Measurements from ENCODE around the gene ROPN1.
"Not testable (repeated sequence)": the region's sequence is repeated elsewhere in the genome, so short reads cannot be mapped to it uniquely, and the experiment has no call there.

The ROPN1 gene

GRCh38 chr3:123986427-123986826 lies 5.5 kb downstream of the ROPN1 start:
- DNase-seq = no peak

- no peak for DNase-seq
Measured at GRCh38 chr3:123984957-123985356, 7.0 kb downstream of the ROPN1 start.

GRCh38 chr3:123984350-123984749 lies 7.6 kb downstream of the ROPN1 start:
- DNase-seq = no peak

GRCh38 chr3:123981317-123981716 lies 10.6 kb downstream of the ROPN1 start:
- DNase-seq = not testable (repeated sequence)

- no peak for DNase-seq
Measured at GRCh38 chr3:123980539-123980938, 11.4 kb downstream of the ROPN1 start.

GRCh38 chr3:123979525-123980501 lies 12.1 kb downstream of the ROPN1 start:
- peak; percentile 14 for DNase-seq

- not testable (repeated sequence) for DNase-seq
Measured at GRCh38 chr3:123976904-123977303, 15.0 kb downstream of the ROPN1 start.

GRCh38 chr3:123976181-123976898 lies 15.6 kb downstream of the ROPN1 start:
- DNase-seq = not testable (repeated sequence)

- not testable (repeated sequence) for DNase-seq
Measured at GRCh38 chr3:123975030-123975429, 16.9 kb downstream of the ROPN1 start.

GRCh38 chr3:123971406-123971805 lies 20.5 kb downstream of the ROPN1 start:
- DNase-seq = no peak

GRCh38 chr3:123967260-123967659 lies 24.7 kb downstream of the ROPN1 start:
- DNase-seq = not testable (repeated sequence)

GRCh38 chr3:123966799-123967198 lies 25.1 kb downstream of the ROPN1 start:
- DNase-seq = not testable (repeated sequence)

GRCh38 chr3:123964793-123965192 lies 27.1 kb downstream of the ROPN1 start:
- DNase-seq = not testable (repeated sequence)

- no peak for DNase-seq
Measured at GRCh38 chr3:123961508-123961856, 30.4 kb downstream of the ROPN1 start.

GRCh38 chr3:123960781-123961507 lies 31.0 kb downstream of the ROPN1 start, which contains the start of gene CCDC14:
Gene CCDC14, minus strand, starts transcription at chr3:123961229. Its CDS starts 56 bp downstream, at chr3:123961173.
- peak; percentile 90 for DNase-seq

GRCh38 chr3:123953735-123954134 lies 38.2 kb downstream of the ROPN1 start:
- no peak for DNase-seq

- DNase-seq = no peak
Measured at GRCh38 chr3:123952844-123953520, 38.9 kb downstream of the ROPN1 start.

- peak; percentile 61 for DNase-seq
Measured at GRCh38 chr3:123951522-123952447, 40.1 kb downstream of the ROPN1 start.

GRCh38 chr3:123949641-123950040 lies 42.3 kb downstream of the ROPN1 start:
- DNase-seq = no peak

- DNase-seq = no peak
Measured at GRCh38 chr3:123948449-123948848, 43.5 kb downstream of the ROPN1 start.

- no peak for DNase-seq
Measured at GRCh38 chr3:123947482-123947881, 44.4 kb downstream of the ROPN1 start.

All from NCI-H774 (cell line).